ENCODE results near the gene CCDC28A.

The CCDC28A gene

GRCh38 chr6:138776659-138777058 is 3.1 kb downstream of the CCDC28A start:
- Mint-ChIP-seq H3K4me1 (peaks cover 51% of the 10 kb centered on the region), H3K36me3 (peaks cover 12% of the 10 kb centered on the region), H3K4me3 (no peak overlapping the region), H3K27ac (no peak overlapping the region), H3K9me3 (no peaks in the 10 kb centered on the region), H3K27me3 (no peaks in the 10 kb centered on the region)

GRCh38 chr6:138778331-138778730 is 4.8 kb downstream of the CCDC28A start:
- H3K4me1 Mint-ChIP-seq: peaks cover 41% of the 10 kb centered on the region
- no peak overlapping the region for H3K4me3 Mint-ChIP-seq
- no peaks in the 10 kb centered on the region for H3K27me3 Mint-ChIP-seq
- peaks cover 18% of the 10 kb centered on the region for H3K36me3 Mint-ChIP-seq
- H3K9me3 Mint-ChIP-seq: no peaks in the 10 kb centered on the region
- H3K27ac Mint-ChIP-seq: no peak overlapping the region

- peaks cover 17% of the 10 kb centered on the region for H3K36me3 Mint-ChIP-seq
Observed at GRCh38 chr6:138782243-138782642, 8.7 kb downstream of the CCDC28A start.

GRCh38 chr6:138785079-138785478 is 11.5 kb downstream of the CCDC28A start:
- peaks cover 11% of the 10 kb centered on the region for H3K4me1 Mint-ChIP-seq
- H3K27me3 Mint-ChIP-seq: no peaks in the 10 kb centered on the region
- no peak overlapping the region for H3K27ac Mint-ChIP-seq
- no peaks in the 10 kb centered on the region for H3K9me3 Mint-ChIP-seq
- H3K4me3 Mint-ChIP-seq: no peak overlapping the region
- peaks cover 13% of the 10 kb centered on the region for H3K36me3 Mint-ChIP-seq

More at GRCh38 chr6:138782243-138782642, 8.7 kb downstream of the CCDC28A start:
- Mint-ChIP-seq H3K9me3 (no peaks in the 10 kb centered on the region), H3K27ac (peak overlapping the region; percentile 10), H3K4me3 (no peak overlapping the region), H3K27me3 (no peaks in the 10 kb centered on the region), H3K4me1 (peaks cover 19% of the 10 kb centered on the region)

- Mint-ChIP-seq H3K4me3 (no peak overlapping the region), H3K36me3 (peaks cover 14% of the 10 kb centered on the region), H3K27me3 (no peaks in the 10 kb centered on the region), H3K9me3 (no peaks in the 10 kb centered on the region), H3K4me1 (peaks cover 11% of the 10 kb centered on the region), H3K27ac (no peak overlapping the region)
Observed at GRCh38 chr6:138785980-138786379, 12.4 kb downstream of the CCDC28A start.

GRCh38 chr6:138787138-138787537 is 13.6 kb downstream of the CCDC28A start:
- H3K4me3 Mint-ChIP-seq: no peak overlapping the region

GRCh38 chr6:138795809-138796603 is 22.4 kb downstream of the CCDC28A start, which contains the start of gene ECT2L:
Gene ECT2L (plus strand): TSS chr6:138796087. CDS start chr6:138813275, 17,188 bp downstream.
- no peak within 1 kb of the TSS for H3K27ac Mint-ChIP-seq
- H3K4me1 Mint-ChIP-seq: no peaks in the 10 kb centered on the region
- no peak within 1 kb of the TSS for H3K4me3 Mint-ChIP-seq
- no peaks in the 10 kb centered on the region for H3K9me3 Mint-ChIP-seq
- peaks cover 3% of the 10 kb centered on the region for H3K27me3 Mint-ChIP-seq
- H3K36me3 Mint-ChIP-seq: peaks cover 10% of the 10 kb centered on the region

More at GRCh38 chr6:138787138-138787537, 13.6 kb downstream of the CCDC28A start:
- Mint-ChIP-seq H3K27ac (no peak overlapping the region), H3K9me3 (no peaks in the 10 kb centered on the region), H3K4me1 (peaks cover 7% of the 10 kb centered on the region), H3K36me3 (peaks cover 18% of the 10 kb centered on the region), H3K27me3 (no peaks in the 10 kb centered on the region)

- peaks cover 3% of the 10 kb centered on the region for H3K27me3 Mint-ChIP-seq
- no peaks in the 10 kb centered on the region for H3K4me1 Mint-ChIP-seq
- peaks cover 5% of the 10 kb centered on the region for H3K36me3 Mint-ChIP-seq
- no peak overlapping the region for H3K27ac Mint-ChIP-seq
- H3K9me3 Mint-ChIP-seq: no peaks in the 10 kb centered on the region
- H3K4me3 Mint-ChIP-seq: no peak overlapping the region
Observed at GRCh38 chr6:138796771-138797170, 23.2 kb downstream of the CCDC28A start.

- Mint-ChIP-seq H3K27me3 (peaks cover 3% of the 10 kb centered on the region), H3K4me3 (no peak overlapping the region), H3K36me3 (peaks cover 4% of the 10 kb centered on the region), H3K9me3 (no peaks in the 10 kb centered on the region), H3K27ac (no peak overlapping the region), H3K4me1 (no peaks in the 10 kb centered on the region)
Observed at GRCh38 chr6:138797806-138798446, 24.4 kb downstream of the CCDC28A start.

- Mint-ChIP-seq H3K27ac (no peak overlapping the region), H3K27me3 (peaks cover 2% of the 10 kb centered on the region), H3K4me3 (no peak overlapping the region), H3K4me1 (no peaks in the 10 kb centered on the region), H3K36me3 (no peaks in the 10 kb centered on the region), H3K9me3 (no peaks in the 10 kb centered on the region)
Observed at GRCh38 chr6:138800377-138801150, 27.0 kb downstream of the CCDC28A start.

- no peak overlapping the region for H3K27ac Mint-ChIP-seq
- H3K4me1 Mint-ChIP-seq: no peaks in the 10 kb centered on the region
- H3K27me3 Mint-ChIP-seq: peaks cover 3% of the 10 kb centered on the region
- no peak overlapping the region for H3K4me3 Mint-ChIP-seq
- H3K9me3 Mint-ChIP-seq: no peaks in the 10 kb centered on the region
- no peaks in the 10 kb centered on the region for H3K36me3 Mint-ChIP-seq
Observed at GRCh38 chr6:138803331-138803730, 29.8 kb downstream of the CCDC28A start.

- H3K27me3 Mint-ChIP-seq: peaks cover 3% of the 10 kb centered on the region
- no peaks in the 10 kb centered on the region for H3K9me3 Mint-ChIP-seq
- H3K36me3 Mint-ChIP-seq: no peaks in the 10 kb centered on the region
- H3K4me1 Mint-ChIP-seq: no peaks in the 10 kb centered on the region
- no peak overlapping the region for H3K27ac Mint-ChIP-seq
- no peak overlapping the region for H3K4me3 Mint-ChIP-seq
Observed at GRCh38 chr6:138803861-138804260, 30.3 kb downstream of the CCDC28A start.

GRCh38 chr6:138805016-138805765 is 31.6 kb downstream of the CCDC28A start:
- Mint-ChIP-seq H3K27ac (no peak overlapping the region), H3K4me1 (no peaks in the 10 kb centered on the region), H3K9me3 (no peaks in the 10 kb centered on the region), H3K27me3 (peaks cover 3% of the 10 kb centered on the region), H3K4me3 (no peak overlapping the region), H3K36me3 (no peaks in the 10 kb centered on the region)

GRCh38 chr6:138806889-138807288 is 33.3 kb downstream of the CCDC28A start:
- Mint-ChIP-seq H3K4me3 (no peak overlapping the region), H3K36me3 (no peaks in the 10 kb centered on the region), H3K27ac (no peak overlapping the region), H3K4me1 (no peaks in the 10 kb centered on the region), H3K27me3 (peaks cover 3% of the 10 kb centered on the region), H3K9me3 (no peaks in the 10 kb centered on the region)

GRCh38 chr6:138809677-138810076 is 36.1 kb downstream of the CCDC28A start:
- no peak overlapping the region for H3K27ac Mint-ChIP-seq
- no peaks in the 10 kb centered on the region for H3K36me3 Mint-ChIP-seq
- peaks cover 3% of the 10 kb centered on the region for H3K27me3 Mint-ChIP-seq
- H3K9me3 Mint-ChIP-seq: no peaks in the 10 kb centered on the region
- no peak overlapping the region for H3K4me3 Mint-ChIP-seq
- no peaks in the 10 kb centered on the region for H3K4me1 Mint-ChIP-seq
